HG03025 (cell line): Measurements from ENCODE around the gene TSTD1.

Source experiments
- ATAC-seq: cut with Tn5 transposase; IDR thresholded peaks from one replicate; pipeline ENCODE4 v1.9.1; 2021; ENCODE audit warnings: mild to moderate bottlenecking, moderate library complexity; ENCODE audit not compliant: unreplicated experiment, low FRiP score

The TSTD1 gene, protein sequence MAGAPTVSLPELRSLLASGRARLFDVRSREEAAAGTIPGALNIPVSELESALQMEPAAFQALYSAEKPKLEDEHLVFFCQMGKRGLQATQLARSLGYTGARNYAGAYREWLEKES

GRCh38 chr1:161038523-161039153 lies at the start of gene TSTD1:
Gene TSTD1 (minus strand): TSS chr1:161038964. CDS start chr1:161038889, 75 bp downstream.
- peak; percentile 72 for ATAC-seq

DNA sequence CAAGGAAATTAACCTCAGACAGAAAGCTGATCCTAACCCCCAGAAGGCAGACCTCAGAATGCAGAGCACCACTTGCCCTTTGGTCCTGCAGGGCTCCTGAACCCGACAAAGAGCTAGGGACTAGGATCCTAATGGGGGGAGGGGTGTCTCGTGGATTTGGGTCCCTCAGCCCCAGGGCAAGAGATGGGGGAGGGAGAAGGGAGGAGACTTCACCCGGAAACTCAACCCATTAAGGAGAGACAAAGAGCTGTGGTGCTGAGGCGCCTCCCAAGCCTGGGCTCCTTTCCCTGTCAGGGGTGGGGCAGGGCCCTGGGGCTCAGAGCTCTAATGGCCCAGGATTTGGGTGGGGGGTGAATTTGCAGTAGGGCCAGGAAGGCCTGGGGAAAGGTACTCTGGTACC lies 47.7 kb upstream of the TSTD1 start:
- no peak for ATAC-seq

- no peak for ATAC-seq
Measured at GRCh38 chr1:161085165-161085564, 46.4 kb upstream of the TSTD1 start.

GRCh38 chr1:161084597-161084988 lies 45.8 kb upstream of the TSTD1 start:
- ATAC-seq = no peak

- no peak for ATAC-seq
Measured at GRCh38 chr1:161083748-161084596, 45.2 kb upstream of the TSTD1 start.

GRCh38 chr1:161082996-161083747 lies 44.4 kb upstream of the TSTD1 start:
- no peak for ATAC-seq

DNA sequence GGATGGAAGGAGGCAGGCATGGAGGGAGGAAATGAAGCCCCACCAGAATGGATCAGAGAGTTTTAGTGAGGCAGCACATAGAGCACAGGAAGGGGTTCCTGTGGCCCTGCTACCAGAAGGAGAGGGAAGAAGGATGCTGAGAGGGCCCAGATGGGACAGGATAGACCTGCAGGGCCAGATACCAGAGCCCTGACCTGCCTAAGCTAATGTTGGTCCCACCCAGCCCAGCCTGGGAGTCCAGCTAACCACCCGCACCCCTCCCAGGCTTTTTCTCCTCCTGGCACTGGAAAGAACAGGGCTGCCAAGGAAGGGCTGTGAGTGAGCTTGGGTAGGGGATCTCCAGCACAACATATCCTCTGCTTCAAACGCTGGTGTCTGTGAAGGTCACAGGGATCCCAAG lies 43.7 kb upstream of the TSTD1 start:
- no peak for ATAC-seq

DNA sequence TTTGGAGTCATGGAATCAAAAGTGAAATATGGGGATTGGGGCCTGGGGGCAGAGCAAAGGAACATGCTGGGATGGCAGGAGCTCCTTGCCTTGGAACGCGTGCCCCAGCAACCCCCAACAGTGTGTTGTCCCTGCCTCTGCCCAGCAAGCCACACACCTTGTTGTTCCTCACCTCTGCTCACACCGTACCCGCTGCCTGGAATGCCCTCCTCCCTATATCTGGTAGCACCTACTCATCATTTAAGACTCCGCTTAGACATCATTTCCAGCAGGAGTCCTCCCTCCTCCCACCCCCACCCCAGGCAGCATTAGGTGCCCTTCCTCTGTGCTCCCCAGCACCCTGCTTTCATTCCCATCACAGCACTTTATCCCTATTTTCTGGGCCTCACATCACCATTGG lies 42.8 kb upstream of the TSTD1 start:
- ATAC-seq = no peak

DNA sequence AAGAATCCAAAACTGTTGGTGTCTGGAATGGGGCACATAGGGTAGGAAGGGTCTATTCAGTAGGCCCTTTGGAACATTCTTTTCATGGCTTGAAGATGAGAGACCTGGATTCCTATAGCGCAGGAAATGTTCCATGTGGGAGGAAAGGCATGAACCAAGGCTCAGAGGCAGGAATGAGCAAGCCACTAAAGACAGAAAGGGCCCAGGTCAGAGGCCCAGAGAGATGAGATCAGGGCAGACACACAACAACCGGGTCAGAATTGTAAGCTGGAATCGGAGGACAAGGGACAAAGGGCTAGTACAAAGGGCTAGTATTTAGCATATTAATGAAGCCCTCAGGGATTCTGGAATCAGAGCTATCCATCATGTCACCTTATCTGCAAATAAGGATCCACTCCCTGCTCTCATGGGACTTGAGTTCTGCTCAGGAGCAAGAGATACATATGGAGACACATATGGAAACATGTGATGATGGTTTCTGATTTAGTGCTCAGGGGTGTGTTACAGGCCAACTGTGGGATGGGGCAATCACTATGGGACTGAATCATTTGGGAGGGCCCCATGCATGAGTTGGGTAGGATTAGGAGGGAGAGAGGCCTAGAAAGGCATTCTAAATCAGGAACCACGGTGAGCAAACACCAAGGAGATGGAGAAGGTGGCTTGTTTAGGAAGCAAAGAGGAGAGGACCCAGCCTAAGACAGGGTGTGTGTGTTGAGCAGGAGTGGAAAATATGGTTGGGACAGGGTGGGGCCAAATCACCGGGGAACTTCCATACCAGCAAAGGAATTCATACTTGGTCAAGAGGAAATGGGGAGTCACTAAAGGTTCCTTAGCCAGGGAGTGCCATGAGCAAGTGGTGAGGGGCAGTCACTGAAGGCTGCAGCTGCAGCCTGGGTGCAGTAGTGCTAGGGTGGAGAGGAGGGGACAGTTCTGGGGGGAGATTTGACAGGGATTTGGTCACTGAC lies 42.0 kb upstream of the TSTD1 start:
- no peak for ATAC-seq

- ATAC-seq = no peak
Measured at GRCh38 chr1:161079436-161080110, 40.8 kb upstream of the TSTD1 start.

GRCh38 chr1:161077426-161077825 lies 38.7 kb upstream of the TSTD1 start:
- ATAC-seq = no peak

GRCh38 chr1:161076410-161076809 lies 37.6 kb upstream of the TSTD1 start:
- no peak for ATAC-seq

GRCh38 chr1:161074676-161075368 lies 36.1 kb upstream of the TSTD1 start:
- no peak for ATAC-seq

GRCh38 chr1:161073474-161074121 lies 34.8 kb upstream of the TSTD1 start:
- ATAC-seq = no peak

GRCh38 chr1:161072751-161073449 lies 34.1 kb upstream of the TSTD1 start:
- ATAC-seq = no peak

- no peak for ATAC-seq
Measured at GRCh38 chr1:161071886-161072371, 33.2 kb upstream of the TSTD1 start.

GRCh38 chr1:161070761-161071160 lies 32.0 kb upstream of the TSTD1 start:
- no peak for ATAC-seq
